H1 (cell line): Measurements from ENCODE around the gene APOA1. TPM values are rescaled to one million over a fixed set of nuclear protein-coding genes. Genes with fewer than 3 reads are reported as not detected.

Source experiments
- CTCF ChIA-PET: fragments of 300-600 bp; sonication (Branson Sonifier 250); formaldehyde crosslinking; loops from one replicate; lab custom pipeline; 2021; ENCODE audit not compliant: partially characterized antibody; lab: Charles Lee
- POLR2A ChIA-PET: fragments of 300-600 bp; sonication (Branson Sonifier 250); formaldehyde crosslinking; loops from one replicate; lab custom pipeline; 2021; ENCODE audit warnings: inconsistent platforms; ENCODE audit not compliant: partially characterized antibody; lab: Charles Lee
- DNase-seq, 2 experiments: peaks; one replicate each; pipeline versions ENCODE4 v3.0.0 to v3.0.0-alpha.2; 2010 to 2022; ENCODE audit warnings: low spot score in 2 of 2, low read depth in 1 of 2, mixed read lengths in 1 of 2
- FAIRE-seq: peaks from 2 replicates; lab custom pipeline; 2011; peaks lifted over from hg19 to GRCh38; lab: Jason Lieb, UNC
- H2AFZ ChIP-seq: 2 replicates; pipeline ENCODE4 v1.8.1; 2012; ENCODE audit warnings: low read length, inconsistent platforms
- H2AK5ac ChIP-seq: 2 replicates; pipeline ENCODE4 v1.6.1; 2013; ENCODE audit warnings: low read depth, low read length
- H2BK120ac ChIP-seq: replicated peaks from 2 replicates; pipeline ENCODE3; 2013; ENCODE audit warnings: low read depth, low read length, inconsistent platforms
- H2BK12ac ChIP-seq: 2 replicates; pipeline ENCODE4 v1.6.1; 2013; ENCODE audit warnings: low read depth, low read length
- H2BK15ac ChIP-seq: 2 replicates; pipeline ENCODE4 v1.6.1; 2013; ENCODE audit warnings: low read length
- H2BK20ac ChIP-seq: 2 replicates; pipeline ENCODE4 v1.6.1; 2013; ENCODE audit warnings: low read length
- H2BK5ac ChIP-seq: 2 replicates; pipeline ENCODE4 v1.6.1; 2013; ENCODE audit warnings: low read depth, low read length
- H3K14ac ChIP-seq: 2 replicates; pipeline ENCODE4 v1.6.1; 2013; ENCODE audit warnings: inconsistent platforms; ENCODE audit not compliant: insufficient read length
- H3K18ac ChIP-seq: 2 replicates; pipeline ENCODE4 v1.6.1; 2013; ENCODE audit warnings: low read length; ENCODE audit errors: extremely low read depth
- H3K23ac ChIP-seq: 2 replicates; pipeline ENCODE4 v1.6.1; 2013; ENCODE audit warnings: inconsistent platforms; ENCODE audit not compliant: insufficient read length
- H3K23me2 ChIP-seq: 2 replicates; pipeline ENCODE4 v1.6.1; 2013; ENCODE audit warnings: low read depth, low read length
- H3K27ac ChIP-seq: 2 replicates; pipeline ENCODE4 v1.6.1; 2011; ENCODE audit warnings: low read depth, low read length, inconsistent platforms
- H3K27me3 ChIP-seq, 4 experiments: replicated peaks in 1 of 4; 1 replicate in 1 of 4; 2 replicates in 3 of 4; pipeline versions ENCODE4 v1.6.1 to v1.8.1; 2011 to 2013; ENCODE audit warnings: low read length in 3 of 4, mild to moderate bottlenecking in 3 of 4, inconsistent platforms in 2 of 4, mixed read lengths in 2 of 4, moderate library complexity in 1 of 4; ENCODE audit not compliant: control insufficient read depth in 3 of 4, insufficient read depth in 3 of 4; ENCODE audit errors: extremely low read depth in 1 of 4
- H3K36me3 ChIP-seq, 4 experiments: 2 replicates each; pipeline versions ENCODE4 v1.6.1 to v1.8.1; 2011 to 2013; ENCODE audit warnings: mild to moderate bottlenecking in 4 of 4, low read length in 3 of 4, moderate library complexity in 2 of 4, control low read depth in 1 of 4, inconsistent platforms in 1 of 4; ENCODE audit not compliant: insufficient read depth in 4 of 4, control insufficient read depth in 2 of 4
- H3K4ac ChIP-seq: replicated peaks from 2 replicates; pipeline ENCODE3; 2013; ENCODE audit warnings: low read length, low read depth, mixed read lengths, inconsistent platforms; ENCODE audit not compliant: insufficient read length
- H3K4me1 ChIP-seq, 4 experiments: replicated peaks in 1 of 4; 1 replicate in 1 of 4; 2 replicates in 3 of 4; pipeline versions ENCODE4 v1.6.1 to v1.8.1; 2011 to 2013; ENCODE audit warnings: low read length in 3 of 4, inconsistent platforms in 2 of 4, mixed read lengths in 1 of 4; ENCODE audit not compliant: insufficient read depth in 4 of 4, control insufficient read depth in 3 of 4
- H3K4me2 ChIP-seq, 2 experiments: 2 replicates each; pipeline versions ENCODE4 v1.6.1 to v1.8.1; 2011 to 2013; ENCODE audit warnings: low read depth in 2 of 2, low read length in 2 of 2, control low read depth in 1 of 2, inconsistent platforms in 1 of 2, mild to moderate bottlenecking in 1 of 2; ENCODE audit not compliant: insufficient read depth in 1 of 2
- H3K4me3 ChIP-seq, 4 experiments: fragments of 200-600, 300-600 bp in 1 of 4; sonication (generic), shearing (Covaris generic), sonication (Bioruptor Twin) in 1 of 4; 2 replicates each; pipeline versions ENCODE4 v1.5.1 to v1.8.1; 2011 to 2016; ENCODE audit warnings: low read length in 4 of 4, low read depth in 3 of 4, control low read depth in 2 of 4, inconsistent platforms in 2 of 4, mild to moderate bottlenecking in 2 of 4, mixed read lengths in 1 of 4, moderate library complexity in 1 of 4; ENCODE audit not compliant: insufficient read depth in 2 of 4; ENCODE audit errors: extremely low read depth in 1 of 4
- H3K56ac ChIP-seq: replicated peaks from 2 replicates; pipeline ENCODE3; 2013; ENCODE audit warnings: low read depth, mild to moderate bottlenecking, mixed read lengths, low read length, inconsistent platforms; ENCODE audit not compliant: insufficient read length
- H3K79me1 ChIP-seq: 2 replicates; pipeline ENCODE4 v1.6.1; 2013; ENCODE audit warnings: low read depth, low read length, control low read depth
- H3K79me2 ChIP-seq, 2 experiments: 2 replicates each; pipeline versions ENCODE4 v1.6.1 to v1.8.1; 2012 to 2013; ENCODE audit warnings: low read length in 2 of 2, mild to moderate bottlenecking in 2 of 2, inconsistent platforms in 1 of 2; ENCODE audit not compliant: insufficient read depth in 2 of 2, control insufficient read depth in 1 of 2
- H3K9ac ChIP-seq, 4 experiments: replicated peaks in 1 of 4; 1 replicate in 1 of 4; 2 replicates in 3 of 4; pipeline versions ENCODE4 v1.6.1 to v1.8.1; 2011 to 2013; ENCODE audit warnings: low read depth in 3 of 4, low read length in 3 of 4, control low read depth in 2 of 4, mild to moderate bottlenecking in 2 of 4, moderate library complexity in 2 of 4, inconsistent platforms in 1 of 4; ENCODE audit errors: extremely low read depth in 1 of 4
- H3K9me3 ChIP-seq, 2 experiments: 2 replicates each; pipeline versions ENCODE4 v1.6.1 to v1.8.1; 2012 to 2013; ENCODE audit warnings: mild to moderate bottlenecking in 2 of 2, moderate library complexity in 2 of 2, control low read depth in 1 of 2, inconsistent platforms in 1 of 2, low read depth in 1 of 2, low read length in 1 of 2, mixed read lengths in 1 of 2; ENCODE audit not compliant: insufficient read depth in 2 of 2
- H4K20me1 ChIP-seq, 2 experiments: replicated peaks in 1 of 2; 2 replicates each; pipeline versions ENCODE3 to v1.8.1; 2011 to 2013; ENCODE audit warnings: inconsistent platforms in 2 of 2, low read length in 2 of 2, mild to moderate bottlenecking in 1 of 2; ENCODE audit not compliant: insufficient read depth in 2 of 2, control insufficient read depth in 1 of 2
- H4K5ac ChIP-seq: 2 replicates; pipeline ENCODE4 v1.6.1; 2013; ENCODE audit warnings: low read length, low read depth, mixed read lengths, inconsistent platforms; ENCODE audit not compliant: insufficient read length
- H4K8ac ChIP-seq: 2 replicates; pipeline ENCODE4 v1.8.0; 2013; ENCODE audit warnings: mild to moderate bottlenecking, moderate library complexity, low read length, inconsistent platforms; ENCODE audit not compliant: insufficient read depth; ENCODE audit errors: extremely low read depth
- H4K91ac ChIP-seq: replicated peaks from 2 replicates; pipeline ENCODE3; 2013; ENCODE audit warnings: low read length, mixed read lengths, inconsistent platforms; ENCODE audit not compliant: insufficient read length
- BCL11A ChIP-seq, 2 experiments: IDR thresholded peaks; one replicate each; pipeline ENCODE4 v1.6.1; 2011; ENCODE audit warnings: low read depth in 2 of 2, low read length in 2 of 2, mild to moderate bottlenecking in 2 of 2
- EP300 ChIP-seq, 2 experiments: IDR thresholded peaks; 1 replicate in 1 of 2; 2 replicates in 1 of 2; pipeline ENCODE4 v1.6.1; 2011 to 2012; ENCODE audit warnings: low read depth in 2 of 2, low read length in 2 of 2, mild to moderate bottlenecking in 2 of 2, borderline replicate concordance in 1 of 2, inconsistent platforms in 1 of 2, moderate library complexity in 1 of 2
- EZH2 ChIP-seq: fragments of 200-600 bp; sonication (generic); IDR thresholded peaks from 2 replicates; pipeline ENCODE4 v1.7.1; 2012; ENCODE audit warnings: low read depth, mild to moderate bottlenecking, moderate library complexity, low read length, inconsistent platforms; ENCODE audit not compliant: severe bottlenecking
- HDAC6 ChIP-seq: IDR thresholded peaks from one replicate; pipeline ENCODE4 v1.7.1; 2012; ENCODE audit warnings: low read depth, mild to moderate bottlenecking, inconsistent platforms, low read length, moderate library complexity
- JUN ChIP-seq: IDR thresholded peaks from 2 replicates; pipeline ENCODE4 v1.6.1; 2011; ENCODE audit warnings: low read depth, mild to moderate bottlenecking, improper control_type of control experiment, low read length
- KDM1A ChIP-seq: fragments of 200-600, 300-600 bp; sonication (generic); IDR thresholded peaks from 2 replicates; pipeline ENCODE4 v1.7.1; 2016; ENCODE audit warnings: mild to moderate bottlenecking, low read length, borderline replicate concordance
- KDM5A ChIP-seq: fragments of 200-600 bp; IDR thresholded peaks from 2 replicates; pipeline ENCODE4 v1.7.1; 2012; ENCODE audit warnings: mild to moderate bottlenecking, low read length, inconsistent platforms, mixed read lengths
- NRF1 ChIP-seq: IDR thresholded peaks from 2 replicates; pipeline ENCODE4 v1.6.1; 2011; ENCODE audit warnings: mild to moderate bottlenecking, low read depth, low read length, improper control_type of control experiment
- PHF8 ChIP-seq: fragments of 200-600 bp; sonication (generic); conservative IDR thresholded peaks from 2 replicates; pipeline ENCODE4 v1.7.1; 2012; ENCODE audit warnings: low read depth, mild to moderate bottlenecking, inconsistent platforms, low read length, moderate library complexity
- POLR2A ChIP-seq, 2 experiments: IDR thresholded peaks; 1 replicate in 1 of 2; 2 replicates in 1 of 2; pipeline ENCODE4 v1.6.1; 2011; ENCODE audit warnings: low read depth in 2 of 2, low read length in 2 of 2, mild to moderate bottlenecking in 2 of 2; ENCODE audit errors: control extremely low read depth in 1 of 2
- RXRA ChIP-seq: IDR thresholded peaks from 2 replicates; pipeline ENCODE4 v1.6.1; 2011; ENCODE audit warnings: low read depth, mild to moderate bottlenecking, low read length, moderate library complexity; ENCODE audit not compliant: insufficient read depth
- SIRT6 ChIP-seq: IDR thresholded peaks from one replicate; pipeline ENCODE4 v1.7.1; 2012; ENCODE audit warnings: low read length, inconsistent platforms
- SP4 ChIP-seq: IDR thresholded peaks from 2 replicates; pipeline ENCODE4 v1.6.1; 2012; ENCODE audit warnings: low read length, inconsistent platforms
- SUZ12 ChIP-seq: fragments of 200-600 bp; sonication (generic); IDR thresholded peaks from 2 replicates; pipeline ENCODE4 v1.6.1; 2012; ENCODE audit warnings: mild to moderate bottlenecking, inconsistent platforms, low read length, moderate library complexity, mixed read lengths
- TAF1 ChIP-seq: IDR thresholded peaks from 2 replicates; pipeline ENCODE4 v1.6.1; 2011; ENCODE audit warnings: mild to moderate bottlenecking, low read depth, low read length
- TAF7 ChIP-seq: optimal IDR thresholded peaks from 2 replicates; pipeline ENCODE3; 2011; ENCODE audit warnings: low read depth, mild to moderate bottlenecking, inconsistent platforms, low read length, moderate library complexity, borderline replicate concordance
- WGBS, 2 experiments: shearing (Covaris generic) in 1 of 2; methylation state at CpG; one replicate each; pipeline versions ENCODE4 v1.1.6 to v1.1.7; 2013 to 2015; ENCODE audit warnings: low lambda C conversion rate in 2 of 2, mixed read lengths in 2 of 2, inconsistent platforms in 1 of 2, low coverage in 1 of 2, missing lambda C conversion rate in 1 of 2; ENCODE audit not compliant: insufficient replicate concordance in 2 of 2, insufficient coverage in 1 of 2, insufficient read length in 1 of 2; ENCODE audit errors: extremely low coverage in 1 of 2, missing lambda C conversion rate in 1 of 2; 5-methylcytosine and 5-hydroxymethylcytosine counted together
- polyA plus RNA-seq, 7 experiments: library from polyadenylated mRNA; depleted of rRNA in 3 of 7; stranded (reverse) in 5 of 7; unstranded in 2 of 7; fragments of >200 nt in 5 of 7; fragments of 200-250 nt in 2 of 7; gene quantifications; 1 replicate in 5 of 7; 2 replicates in 1 of 7; 4 replicates in 1 of 7; pipeline versions ENCODE4 v1.2.1 to v1.2.3, GENCODE V29; 2011 to 2013; ENCODE audit warnings: missing spikeins in 2 of 7, mixed read lengths in 2 of 7
- total RNA-seq: library from RNA; stranded (reverse); fragmentation: NEBNext Ultra II Directional; extraction: Animal tissue kit (Norgen Biotek cat#: 25700); gene quantifications from 2 replicates; pipeline ENCODE4 v1.2.1, GENCODE V29; 2021

APOA1 gene
- total and polyA plus RNA-seq, 2 of the 8 experiments (the other 6 are each of a cell fraction or from before 2014, with no cell fraction given): 0.80 TPM; not detected in 1

DNA sequence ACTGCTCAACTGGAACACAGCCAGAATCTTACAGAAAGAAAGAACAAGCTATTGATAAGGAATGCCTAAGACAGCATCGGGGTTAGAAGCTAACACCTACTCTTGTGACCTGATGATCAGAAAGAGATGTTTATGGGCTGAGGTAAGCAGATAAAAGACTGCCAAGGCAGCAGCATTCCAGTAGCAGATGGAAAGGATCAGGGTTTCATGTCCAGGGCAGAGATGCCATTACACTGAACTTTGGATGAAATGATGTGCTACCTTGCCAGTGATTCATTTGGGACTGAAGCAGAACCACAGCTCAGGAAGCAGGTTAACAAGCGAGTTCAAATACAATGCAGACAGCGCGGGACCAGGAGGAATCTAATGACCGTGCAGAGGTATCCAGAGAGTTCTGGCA is 27.1 kb upstream of the APOA1 start:
- no peak overlapping the region for H3K56ac ChIP-seq
- H2BK15ac ChIP-seq: no peak overlapping the region
- no peak for FAIRE-seq
- ChIA-PET CTCF (interaction anchor here (1.3 to 6.2 kb wide), 5 partner anchors 9 to 363 kb away, joined by 3 to 37 read pairs (median 4); no protein-coding TSS in a partner anchor), POLR2A (no interaction called here)
- no peak overlapping the region for H3K4me3 ChIP-seq
- H3K4ac ChIP-seq: no peak overlapping the region
- H3K18ac ChIP-seq: no peak overlapping the region
- H3K4me2 ChIP-seq: no peak overlapping the region
- no peak overlapping the region for H3K27ac ChIP-seq
- H4K91ac ChIP-seq: no peak overlapping the region
- H2BK20ac ChIP-seq: no peak overlapping the region
- no peak overlapping the region for H3K23ac ChIP-seq
- no peak overlapping the region for H2AK5ac ChIP-seq
- H3K23me2 ChIP-seq: no peaks in the 10 kb centered on the region
- no peak overlapping the region for H2BK12ac ChIP-seq
- peaks cover 0 to 49% (median 34%) of the 10 kb centered on the region in 4 experiments; a peak in 6 of 8 replicates for H3K36me3 ChIP-seq
- H3K14ac ChIP-seq: no peak overlapping the region
- H3K79me2 ChIP-seq: no peaks in the 10 kb centered on the region
- H3K9me3 ChIP-seq: no peaks in the 10 kb centered on the region
- H3K79me1 ChIP-seq: no peaks in the 10 kb centered on the region
- H2BK5ac ChIP-seq: no peak overlapping the region
- no peak for DNase-seq
- 89% methylated on average over 5 of the region's 5 CpGs; no CpG with 5 or more reads in 1 of the 2 experiments for WGBS, 2 experiments
- no peaks in the 10 kb centered on the region for H3K4me1 ChIP-seq
- no peak overlapping the region for H2AFZ ChIP-seq
- peaks cover 0 to 3% of the 10 kb centered on the region in 2 experiments for H4K20me1 ChIP-seq
- H4K8ac ChIP-seq: no peak overlapping the region
- no peak overlapping the region for H4K5ac ChIP-seq
- H3K9ac ChIP-seq: no peak overlapping the region
- H3K27me3 ChIP-seq: no peaks in the 10 kb centered on the region
- H2BK120ac ChIP-seq: no peak overlapping the region
- no peak for TF ChIP-seq TAF7
- no peak for TF ChIP-seq KDM1A
- no peak for TF ChIP-seq SUZ12
- no peak for TF ChIP-seq SIRT6
- no peak for TF ChIP-seq RXRA
- TF ChIP-seq BCL11A (IDR thresholded peaks at IDR 0.05; ENCODE audit: low read depth in 2 of 2, low read length in 2 of 2): no peak
- TF ChIP-seq HDAC6: no peak
- TF ChIP-seq SP4: no peak
- no peak for TF ChIP-seq KDM5A
- no peak for TF ChIP-seq EP300 (IDR thresholded peaks at IDR 0.05; ENCODE audit: borderline replicate concordance in 1 of 2, low read depth in 2 of 2, low read length in 2 of 2)
- TF ChIP-seq EZH2: no peak
- no peak for TF ChIP-seq NRF1
- no peak for TF ChIP-seq JUN
- TF ChIP-seq PHF8: no peak
- TF ChIP-seq TAF1: no peak
- TF ChIP-seq POLR2A (IDR thresholded peaks at IDR 0.05; ENCODE audit: control extremely low read depth in 1 of 2, low read depth in 2 of 2, low read length in 2 of 2): no peak
